Frontal cortex (tissue), 4 donors: ENCODE data around the gene ZC3H14. TPM values are rescaled to one million over a fixed set of nuclear protein-coding genes. Genes with fewer than 3 reads are reported as not detected.

Source experiments
- DNase-seq, 2 donors: peaks; one replicate each; pipeline ENCODE4 v3.0.0; 2012; ENCODE audit warnings: low spot score in 2 of 2
- FAIRE-seq: peaks from 2 replicates; lab custom pipeline; 2012; peaks lifted over from hg19 to GRCh38; lab: Jason Lieb, UNC
- total RNA-seq: library from RNA; depleted of rRNA; stranded (reverse); fragments of >200 nt; gene quantifications from one replicate; pipeline ENCODE4 v1.2.3, GENCODE V29; 2014
- donor health status: control.
- donor health status: control.
- donor health status: control.

ZC3H14 gene
- total RNA-seq, 1 donor from 2014 or later = 84.8 TPM

DNA sequence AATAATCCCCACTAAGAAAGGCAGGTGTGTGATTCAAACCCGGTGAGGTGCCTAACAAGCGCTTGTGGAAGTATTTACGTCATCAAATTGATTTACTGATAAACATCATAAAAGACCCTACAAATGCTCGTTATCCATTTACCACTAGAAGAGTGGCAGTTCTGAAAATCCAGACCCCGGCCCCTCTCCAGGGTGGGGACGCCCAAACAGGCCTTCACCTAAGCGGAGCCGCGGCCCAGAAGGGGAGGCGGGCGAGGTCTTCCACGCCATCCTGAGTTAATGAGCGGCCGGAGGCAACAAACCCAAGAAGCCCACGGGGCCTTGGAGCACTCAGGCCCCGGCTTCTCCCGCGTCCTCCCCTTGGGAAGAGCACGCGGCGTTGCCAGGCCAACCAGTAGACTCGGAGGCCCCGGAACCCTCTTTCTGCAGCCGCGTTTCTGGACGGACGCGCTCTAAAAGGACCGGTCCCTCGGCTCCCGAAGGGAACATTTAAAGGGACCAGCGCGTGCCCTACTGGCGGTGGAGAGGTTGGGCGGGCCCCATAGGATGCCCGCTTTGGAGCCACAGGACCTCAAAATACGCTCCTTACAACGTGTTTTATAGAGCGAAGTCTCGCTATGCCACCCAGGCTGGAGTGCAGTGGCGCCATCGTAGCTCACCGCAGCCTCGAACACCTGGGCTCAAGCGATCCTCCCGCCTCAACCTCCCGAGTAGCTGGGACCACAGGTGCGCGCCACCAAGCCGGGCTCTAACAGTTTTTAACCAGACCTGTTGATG, 11.6 kb upstream of the ZC3H14 start:
- DNase-seq (peak; percentile 70 to 82), FAIRE-seq (no peak)

DNA sequence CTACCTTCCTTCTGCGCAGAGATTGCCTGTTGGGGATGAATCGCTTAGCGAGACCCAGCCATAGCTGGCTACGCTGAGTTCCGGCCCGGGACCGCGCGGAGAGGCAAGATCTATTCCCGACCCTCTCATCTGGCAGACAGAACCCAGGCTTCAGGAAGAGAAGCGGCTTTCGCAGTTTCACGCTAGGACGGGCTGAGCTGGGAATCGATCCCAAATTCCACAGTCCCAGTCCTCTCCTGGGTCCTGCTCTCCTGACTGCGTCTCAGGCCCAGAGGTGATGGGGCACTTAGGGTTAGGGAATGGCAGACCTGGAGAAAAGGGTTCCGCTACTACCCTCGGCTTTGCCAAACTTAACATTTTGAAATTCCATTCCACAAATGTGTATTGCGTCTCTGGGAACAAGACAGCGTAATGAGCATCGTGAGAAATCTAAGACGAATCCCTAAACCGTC, 10.8 kb upstream of the ZC3H14 start:
- FAIRE-seq = no peak
- DNase-seq = peak in 1 of 2 donors; percentile 28

DNA sequence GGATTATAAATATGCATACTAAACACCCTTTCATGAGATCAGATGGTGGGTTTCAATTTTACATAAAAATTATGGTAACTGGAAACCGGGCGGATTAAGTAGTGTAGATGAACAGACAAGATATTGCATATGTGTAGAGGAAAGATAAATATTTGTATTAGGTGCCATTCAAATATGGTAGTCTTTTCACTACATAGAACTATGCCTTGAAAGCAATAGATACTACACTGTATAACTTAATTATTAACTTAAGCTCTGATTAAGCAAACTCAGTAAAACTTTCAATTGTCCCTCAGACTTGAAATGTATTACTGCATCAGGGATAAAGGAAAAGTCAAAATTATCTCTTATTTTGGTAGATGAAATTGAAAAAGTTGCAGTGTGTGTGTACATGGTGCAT, 10.0 kb upstream of the ZC3H14 start:
- DNase-seq (no peak), FAIRE-seq (no peak)

DNA sequence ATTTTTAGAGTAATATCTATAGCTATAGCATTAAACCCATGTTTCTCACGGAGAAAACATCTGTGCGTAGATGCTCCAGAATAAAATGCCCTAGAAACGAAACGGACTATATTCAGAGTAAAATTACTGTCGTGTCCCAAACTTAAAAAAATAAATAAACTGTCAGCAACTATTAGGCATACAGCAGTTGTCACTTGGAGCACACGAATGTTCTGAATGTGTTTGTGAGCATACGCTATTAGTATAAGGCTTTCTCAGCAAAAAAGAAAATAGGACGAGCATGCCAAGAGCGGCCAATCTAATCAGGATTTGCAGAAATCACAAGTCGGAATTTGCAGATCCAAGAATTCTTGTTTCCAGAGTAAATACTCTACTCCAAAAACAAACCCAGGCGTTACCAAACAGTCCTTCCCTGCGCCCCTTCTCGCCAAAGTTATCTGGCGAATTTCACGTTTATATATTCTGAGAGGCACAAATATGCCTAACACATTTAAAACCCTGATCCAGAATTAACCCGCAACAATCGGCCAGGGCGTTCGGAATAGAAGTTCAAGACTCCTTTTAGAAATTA, 8.9 kb upstream of the ZC3H14 start:
- no peak for DNase-seq

DNA sequence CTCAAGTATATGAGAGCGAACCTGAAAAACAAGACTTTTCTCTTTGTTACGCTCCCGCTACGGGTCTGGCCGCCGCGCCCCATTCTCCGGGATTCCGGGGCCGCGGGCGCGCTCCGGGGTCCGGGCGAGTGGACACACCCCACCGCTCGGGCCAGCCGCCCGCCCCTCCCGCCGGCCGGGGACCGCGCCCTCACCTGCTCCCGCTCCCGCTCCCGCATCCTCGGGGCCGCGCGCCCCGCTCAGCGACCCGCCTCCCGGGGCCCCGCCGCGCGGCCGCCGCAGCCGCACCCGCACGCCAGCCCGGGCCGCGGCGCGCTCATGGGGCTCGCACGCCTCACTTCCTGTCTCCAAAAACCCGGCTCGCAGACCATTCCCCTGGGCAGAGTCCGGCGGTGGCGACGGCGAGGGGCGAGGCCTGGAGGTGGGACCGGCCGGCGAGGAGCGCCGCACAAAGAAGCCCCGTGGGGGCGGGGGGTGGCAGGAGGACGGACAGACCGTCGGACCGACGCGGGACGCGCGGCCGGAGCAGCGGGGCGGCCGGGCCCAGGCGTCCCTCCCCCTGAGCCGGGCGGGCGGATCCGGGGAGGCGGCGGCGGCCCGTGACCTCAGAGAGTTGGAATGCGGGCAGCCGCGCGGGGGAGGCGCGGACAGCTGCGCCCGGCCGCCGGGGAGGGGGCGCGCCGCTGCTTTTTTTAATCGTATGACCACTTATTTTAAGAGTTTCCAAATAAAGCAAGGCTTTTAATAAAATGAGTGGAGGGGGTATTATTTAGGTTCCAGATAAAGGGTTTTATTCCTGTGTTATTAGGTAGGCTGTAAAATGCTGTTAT, 8.2 kb upstream of the ZC3H14 start, which contains the start of gene PTPN21:
TSS of gene PTPN21 (minus strand) at position 551 of the 830 bp plus-strand sequence. CDS start 4,590 bp downstream, outside the sequence.
- no peak for FAIRE-seq
- peak; percentile 83 to 88 for DNase-seq

More for the DNA sequence above, 8.9 kb upstream of the ZC3H14 start:
- FAIRE-seq = no peak

DNA sequence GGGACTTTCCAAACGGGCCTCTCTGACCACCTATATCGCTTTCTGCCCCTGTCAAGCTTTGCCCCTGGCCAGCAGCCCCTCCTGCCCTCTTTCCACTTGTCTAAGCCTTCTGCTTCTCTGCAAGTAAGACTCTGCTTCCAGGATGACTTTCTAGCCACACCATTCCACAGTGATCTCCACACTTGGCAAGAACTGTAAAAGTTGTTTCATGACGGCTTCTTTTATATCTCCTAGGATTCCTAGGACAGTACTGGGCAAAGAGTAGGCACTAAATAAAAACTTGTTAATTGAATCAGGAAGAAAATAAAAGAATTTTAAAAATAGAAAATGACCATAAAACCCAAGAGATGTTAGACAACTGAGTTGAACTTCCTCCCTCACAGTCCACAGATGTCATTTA, 6.3 kb upstream of the ZC3H14 start:
- FAIRE-seq = no peak

DNA sequence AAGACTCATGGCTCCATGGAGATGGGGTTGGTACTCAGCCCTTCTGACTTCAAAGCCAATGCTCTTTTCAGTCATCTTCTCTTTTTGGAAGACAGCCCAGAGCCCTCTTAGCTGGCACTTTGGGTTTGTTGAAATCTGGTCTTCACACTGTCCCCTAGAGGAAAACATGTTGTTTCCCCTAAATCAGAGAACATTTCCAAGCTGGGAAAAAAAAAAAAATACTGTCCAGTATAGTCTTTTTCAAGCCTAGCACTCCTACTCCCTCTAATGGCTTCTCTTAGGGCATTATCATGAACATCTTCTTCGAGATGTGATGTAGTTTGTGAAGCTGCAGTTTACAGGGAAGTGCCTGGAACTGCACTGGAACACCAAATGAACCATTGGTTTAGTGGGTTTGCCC, 3.0 kb upstream of the ZC3H14 start:
- no peak for DNase-seq
- no peak for FAIRE-seq

More for the DNA sequence above, 6.3 kb upstream of the ZC3H14 start:
- DNase-seq = no peak

DNA sequence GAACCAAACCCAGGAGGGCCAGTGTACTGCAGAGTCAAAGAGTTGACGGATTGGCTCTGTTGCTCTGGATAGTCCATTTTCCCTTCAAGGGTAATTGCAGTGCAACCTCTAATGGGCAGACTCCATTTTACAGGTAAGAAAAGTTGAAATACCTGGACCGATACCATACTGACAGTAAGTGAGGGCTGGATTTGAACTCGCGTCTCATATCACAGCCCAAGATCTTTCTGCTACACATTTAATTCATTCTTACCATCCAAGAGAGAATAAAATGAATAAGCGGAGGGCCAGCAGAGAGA, 356 bp upstream of the ZC3H14 start:
- no peak for DNase-seq
- FAIRE-seq = no peak

DNA sequence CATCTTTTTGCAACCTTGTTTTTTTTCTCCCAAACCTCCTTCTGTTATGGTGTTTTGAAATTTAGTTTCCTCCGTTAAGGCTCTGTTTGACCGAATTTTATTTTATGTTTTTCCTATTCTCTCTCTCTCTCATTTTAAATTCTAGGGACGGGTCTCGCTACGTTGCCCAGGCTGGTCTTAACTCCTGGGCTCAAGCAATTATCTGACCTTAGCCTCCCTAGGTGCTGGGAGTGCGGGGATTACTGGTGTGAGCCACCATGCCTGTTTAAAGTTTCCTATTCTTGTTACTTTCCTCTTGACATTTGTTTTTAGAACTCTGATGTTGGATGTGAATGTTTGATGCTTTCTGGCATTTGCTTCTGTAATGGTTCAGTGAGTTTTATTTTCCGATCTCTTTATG, 1.0 kb downstream of the ZC3H14 start:
- no peak for DNase-seq
- FAIRE-seq = no peak

DNA sequence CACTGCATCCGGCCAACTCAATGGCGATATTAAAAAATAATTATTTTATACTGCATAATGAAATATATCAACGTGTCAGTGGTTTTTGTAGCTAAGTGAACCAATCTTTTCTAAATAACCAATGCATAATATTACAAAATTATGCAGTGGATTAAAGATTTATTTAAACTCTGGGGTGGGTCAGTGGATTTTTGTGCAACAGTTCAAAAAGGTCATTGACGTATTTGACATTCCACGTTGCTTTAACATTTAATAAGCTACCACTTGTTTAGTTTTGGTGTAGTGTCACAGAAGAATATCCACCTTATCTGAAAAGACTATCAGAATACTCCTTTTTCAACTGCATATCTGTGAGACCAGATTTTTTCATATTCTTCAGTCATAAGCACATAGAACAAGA, 2.6 kb downstream of the ZC3H14 start:
- no peak for DNase-seq
- FAIRE-seq = no peak

DNA sequence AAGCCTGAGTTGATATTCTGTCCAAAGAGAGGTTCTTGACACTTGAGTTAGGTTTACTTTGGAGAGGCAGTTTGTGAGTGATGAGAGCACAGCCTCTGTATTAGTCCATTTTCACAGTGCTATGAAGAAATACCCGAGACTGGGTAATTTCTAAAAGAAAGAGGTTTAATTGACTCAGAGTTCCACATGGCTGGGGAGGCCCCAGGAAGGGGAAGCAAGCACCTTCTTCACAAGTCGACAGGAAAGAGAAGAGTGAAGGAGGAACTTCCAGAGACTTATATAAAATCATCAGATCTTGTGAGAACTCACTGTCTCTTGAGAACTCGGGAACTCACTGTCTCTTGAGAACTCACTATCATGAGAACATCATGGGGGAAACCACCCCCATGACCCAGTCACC, 5.4 kb downstream of the ZC3H14 start:
- DNase-seq (no peak), FAIRE-seq (no peak)

DNA sequence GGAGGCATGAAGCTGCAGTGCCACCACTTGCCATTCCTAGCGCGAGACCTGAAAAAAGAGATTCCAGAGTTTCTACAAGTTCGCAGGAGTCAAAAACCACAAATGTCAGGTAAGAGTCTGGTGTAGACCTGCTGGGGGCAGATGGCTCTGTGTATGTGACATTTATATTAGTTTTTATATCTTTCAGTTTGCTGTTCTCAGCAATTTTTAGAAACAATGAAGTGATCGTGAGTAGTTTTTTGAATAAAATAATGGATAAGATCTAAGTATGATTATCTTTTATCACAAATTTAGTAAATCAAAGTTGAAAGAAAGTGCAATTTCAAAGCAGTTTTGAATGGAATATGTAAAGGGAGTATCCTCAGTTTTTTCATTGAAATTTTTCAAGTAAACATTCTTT, 9.3 kb downstream of the ZC3H14 start:
- DNase-seq (no peak), FAIRE-seq (no peak)

DNA sequence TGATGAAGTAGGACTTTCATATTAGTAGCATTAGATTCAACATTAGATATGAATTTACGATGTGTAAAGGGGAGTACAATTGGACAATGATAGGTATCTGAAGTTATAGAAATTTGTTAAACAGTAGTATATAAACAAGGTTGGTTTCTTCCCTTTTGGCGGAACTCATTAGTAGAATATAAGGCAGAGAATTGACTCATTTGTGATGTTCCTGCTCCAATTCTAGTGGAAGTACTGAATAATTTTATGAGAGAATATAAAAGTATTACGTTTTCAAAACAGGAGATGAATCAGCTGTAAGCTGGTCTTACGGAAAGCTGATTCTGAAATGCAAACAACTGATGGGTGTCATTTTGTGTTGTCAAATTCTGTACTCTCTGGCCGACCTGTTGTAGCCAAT, 13.4 kb downstream of the ZC3H14 start:
- no peak for FAIRE-seq
- no peak for DNase-seq

DNA sequence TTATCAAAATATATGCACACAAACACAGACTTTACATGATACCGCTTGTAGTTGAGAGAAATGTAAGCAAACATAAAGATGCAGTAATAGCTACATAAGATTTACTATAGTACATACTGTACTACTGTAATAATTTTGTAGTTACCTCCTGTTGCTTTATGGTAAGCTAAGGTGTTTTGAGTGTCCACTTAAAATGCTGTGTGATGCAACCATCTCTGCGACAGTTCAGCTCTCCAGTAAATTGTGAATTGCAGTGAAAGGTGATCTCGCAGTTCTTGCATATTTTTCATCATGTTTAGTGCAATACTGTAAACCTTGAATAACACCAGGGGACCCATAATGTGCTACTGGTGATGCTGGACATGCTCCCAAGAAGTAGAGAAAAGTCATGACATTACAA, 21.6 kb downstream of the ZC3H14 start:
- no peak for DNase-seq
- FAIRE-seq = no peak

DNA sequence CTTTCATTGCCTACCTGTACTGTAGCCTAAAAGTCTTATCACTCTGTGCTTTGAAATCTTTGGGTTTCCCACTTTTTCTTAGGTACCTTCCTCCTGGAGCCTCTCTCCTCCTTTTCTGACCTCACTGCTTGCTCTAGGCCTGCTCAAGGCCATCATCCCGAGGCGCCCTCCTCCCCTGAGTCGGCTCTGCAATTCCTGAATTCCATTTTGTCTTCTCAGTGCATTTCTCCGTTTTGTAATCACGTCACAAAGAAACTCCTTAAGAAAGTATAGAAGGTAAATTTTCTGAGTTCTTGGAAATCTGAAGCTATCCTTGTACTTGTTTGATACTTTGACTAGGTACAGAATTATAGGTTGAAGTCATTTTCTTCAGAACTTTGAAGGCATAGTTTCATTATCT, 25.2 kb downstream of the ZC3H14 start:
- DNase-seq (no peak), FAIRE-seq (no peak)

DNA sequence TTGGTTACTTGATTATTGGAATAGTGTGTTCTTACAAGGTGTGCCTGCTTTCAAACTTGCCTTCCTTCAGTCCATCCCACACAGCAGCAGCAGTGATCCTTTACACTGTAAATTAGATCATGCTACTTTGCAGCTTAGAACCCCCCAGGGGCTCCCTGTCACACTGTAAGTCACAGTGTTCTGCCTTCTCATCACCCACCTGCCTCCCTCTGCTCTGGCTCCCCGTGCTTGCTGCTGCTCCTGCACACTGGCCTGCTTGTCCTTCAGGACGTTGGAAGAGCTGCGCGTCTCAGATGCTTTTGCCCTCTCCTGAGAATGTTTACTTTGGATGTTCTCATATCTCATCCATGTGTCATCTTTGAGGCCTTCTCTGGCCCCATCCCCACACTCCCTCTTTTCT, 27.3 kb downstream of the ZC3H14 start:
- DNase-seq = no peak
- FAIRE-seq = no peak

DNA sequence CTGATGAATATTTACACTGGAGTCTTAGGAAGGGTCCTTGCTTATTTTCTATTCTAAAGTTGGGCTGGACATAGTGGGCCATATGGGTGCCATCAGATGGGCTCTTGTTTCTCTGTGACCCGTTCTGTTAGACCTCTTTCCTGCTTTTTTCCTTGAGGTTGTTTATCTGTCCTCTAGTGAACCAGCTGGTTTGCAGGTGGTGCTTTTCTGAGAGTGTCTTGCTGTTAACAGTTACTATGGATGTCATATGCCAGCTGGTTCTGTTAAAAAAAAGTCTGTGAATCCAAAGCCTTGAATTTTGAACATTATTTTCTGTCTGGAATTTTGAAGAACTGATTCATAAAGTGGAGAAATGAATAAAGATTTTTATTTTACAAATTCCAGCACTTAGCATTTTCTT, 29.2 kb downstream of the ZC3H14 start:
- no peak for FAIRE-seq
- DNase-seq = no peak

DNA sequence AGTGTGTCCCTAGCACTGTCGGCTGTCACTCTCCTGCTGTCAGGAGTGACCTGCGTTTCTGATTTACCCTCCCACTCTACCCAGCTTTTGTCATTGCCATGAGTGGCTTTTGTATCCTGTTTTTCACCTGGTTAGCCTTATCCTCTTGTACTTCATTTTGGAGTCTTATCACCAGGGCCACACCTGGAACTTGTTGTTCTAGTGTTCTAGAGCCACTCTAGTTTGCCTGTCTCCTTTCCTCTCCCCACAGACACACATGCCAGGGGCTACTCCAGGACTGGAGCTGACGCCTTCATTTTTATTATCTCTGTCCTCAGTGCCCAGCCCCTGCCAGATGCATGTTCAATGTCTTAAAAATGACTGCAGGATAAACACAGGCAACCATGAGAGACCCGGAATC, 34.2 kb downstream of the ZC3H14 start:
- FAIRE-seq (no peak), DNase-seq (no peak)

DNA sequence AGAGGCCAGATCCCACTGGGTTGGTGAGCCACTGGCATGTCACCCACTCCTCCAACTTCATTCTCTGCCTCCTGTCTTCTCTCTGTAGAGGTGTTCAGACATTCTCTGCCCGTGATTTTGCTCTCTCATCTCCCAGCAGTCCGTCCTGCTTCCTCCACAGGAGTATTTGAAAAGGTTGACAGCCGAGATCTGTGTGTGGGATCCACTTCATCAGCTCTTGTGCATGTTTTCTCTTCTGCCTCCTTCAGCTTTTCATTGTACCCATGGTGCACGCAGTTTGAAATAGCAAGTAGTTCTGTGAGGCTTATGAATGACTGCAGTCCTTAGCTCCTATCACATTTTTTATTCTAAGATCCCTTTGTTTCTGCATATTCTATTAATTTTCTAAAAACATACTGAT, 34.8 kb downstream of the ZC3H14 start:
- FAIRE-seq (no peak), DNase-seq (no peak)

DNA sequence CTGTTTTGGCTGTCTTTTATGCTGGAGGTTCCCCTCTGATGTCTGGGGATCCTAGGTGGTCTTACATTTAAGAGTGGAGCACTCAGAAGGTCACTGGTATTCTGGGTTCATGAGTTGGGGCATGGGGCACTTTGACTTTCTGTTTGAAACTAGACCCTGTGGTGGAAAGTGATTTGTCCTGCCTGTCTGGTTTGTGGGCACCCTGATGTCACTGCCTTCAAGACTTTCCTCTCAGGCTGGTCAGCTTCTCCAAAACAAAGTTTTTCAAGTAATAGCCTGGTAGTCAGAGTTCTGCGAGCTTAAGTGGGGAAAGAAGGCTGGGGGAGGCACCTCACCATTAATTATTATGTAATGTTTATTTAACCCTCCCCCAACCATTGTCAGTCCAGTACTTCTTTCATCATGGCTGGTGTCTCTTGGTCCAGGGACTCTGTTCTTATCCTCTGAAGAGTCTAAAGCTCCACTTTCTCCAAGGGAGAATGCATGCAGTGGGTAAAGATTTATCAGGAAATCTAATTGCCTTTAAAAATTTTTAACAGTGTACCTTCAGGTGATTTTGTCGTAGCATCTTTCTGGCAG, 35.3 kb downstream of the ZC3H14 start:
- FAIRE-seq = no peak
- no peak for DNase-seq

DNA sequence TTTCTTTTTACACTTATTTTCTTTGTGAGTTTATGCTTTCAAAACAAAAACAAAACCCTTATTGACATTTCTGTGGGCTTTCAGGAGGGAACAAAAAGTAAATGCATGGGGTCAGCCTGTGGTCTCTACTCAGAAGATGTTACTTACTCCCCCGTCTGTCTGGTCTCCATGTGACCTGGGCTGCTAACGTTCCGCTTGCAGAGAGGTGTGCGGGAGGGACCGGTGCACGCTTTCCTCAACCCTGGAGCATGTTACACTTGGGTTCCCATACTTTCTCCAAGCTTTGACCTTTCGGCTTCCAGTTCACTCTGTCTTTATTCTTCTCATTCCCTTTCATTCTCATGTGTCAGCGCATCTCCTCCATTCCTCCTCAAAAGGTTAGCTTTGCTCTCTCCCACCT, 36.5 kb downstream of the ZC3H14 start:
- no peak for FAIRE-seq
- no peak for DNase-seq
